B cell (primary cell): ENCODE results near the gene CNTNAP2. TPM values are rescaled to one million over a fixed set of nuclear protein-coding genes. Genes with fewer than 3 reads are reported as not detected.

ENCODE experiments used
- ATAC-seq: fragments of 200-7000 bp; cut with Tn5 transposase; one replicate; pipeline ENCODE4 v1.10.0; 2021; ENCODE audit warnings: low read depth, mild to moderate bottlenecking, moderate number of reproducible peaks, moderate library complexity
- CTCF ChIA-PET: fragments of 350-600 bp; sonication (Branson Sonifier 250); formaldehyde crosslinking; loops from one replicate; lab custom pipeline; 2021; ENCODE audit warnings: antibody characterized with exemption, inconsistent platforms; lab: Charles Lee
- POLR2A ChIA-PET: fragments of 350-600 bp; sonication (Branson Sonifier 250); formaldehyde crosslinking; loops from one replicate; lab custom pipeline; 2021; ENCODE audit warnings: antibody characterized with exemption; lab: Charles Lee
- DNase-seq: peaks from one replicate; pipeline ENCODE4 v3.0.0; 2013
- H2AFZ ChIP-seq: 2 replicates; pipeline ENCODE4 v1.6.1; 2012; ENCODE audit warnings: mild to moderate bottlenecking, low read depth, low read length; ENCODE audit not compliant: insufficient read depth, poor library complexity, severe bottlenecking
- H3K27ac ChIP-seq, 2 donors: 1 replicate in 1 of 2; 2 replicates in 1 of 2; pipeline ENCODE4 v1.5.1; 2012 to 2013; ENCODE audit warnings: low read length in 2 of 2, mild to moderate bottlenecking in 2 of 2, moderate library complexity in 1 of 2
- H3K27me3 ChIP-seq, 4 experiments: fragments of 200-600 bp in 1 of 4; sonication (generic) in 1 of 4; replicated peaks in 1 of 4; 1 replicate in 2 of 4; 2 replicates in 2 of 4; pipeline versions ENCODE4 v1.6.1 to v1.7.0; 2013 to 2016; ENCODE audit warnings: low read length in 3 of 4, mild to moderate bottlenecking in 2 of 4, mixed read lengths in 1 of 4, moderate library complexity in 1 of 4; ENCODE audit not compliant: insufficient read depth in 4 of 4, control insufficient read depth in 3 of 4; ENCODE audit errors: control extremely low read depth in 1 of 4
- H3K36me3 ChIP-seq, 2 experiments: replicated peaks in 1 of 2; 1 replicate in 1 of 2; 2 replicates in 1 of 2; pipeline versions ENCODE4 v1.6.1 to v1.7.1; 2013; ENCODE audit warnings: low read length in 1 of 2; ENCODE audit not compliant: insufficient read depth in 2 of 2, control insufficient read depth in 1 of 2; ENCODE audit errors: control extremely low read depth in 1 of 2, extremely low read depth in 1 of 2
- H3K4me1 ChIP-seq, 2 donors: fragments of 200-600 bp in 1 of 2; sonication (generic) in 1 of 2; 1 replicate in 1 of 2; 2 replicates in 1 of 2; pipeline versions ENCODE4 v1.5.1 to v1.6.1; 2013 to 2017; ENCODE audit warnings: low read length in 2 of 2; ENCODE audit not compliant: control insufficient read depth in 2 of 2, insufficient read depth in 2 of 2
- H3K4me2 ChIP-seq: replicated peaks from 2 replicates; pipeline ENCODE3; 2012; ENCODE audit warnings: mild to moderate bottlenecking, low read depth, low read length; ENCODE audit not compliant: poor library complexity, severe bottlenecking
- H3K4me3 ChIP-seq, 5 experiments: fragments of 200-600 bp in 1 of 5; sonication (generic) in 1 of 5; 1 replicate in 3 of 5; 2 replicates in 2 of 5; pipeline versions ENCODE4 v1.5.1 to v1.7.0; 2011 to 2016; ENCODE audit warnings: low read length in 4 of 5, mild to moderate bottlenecking in 4 of 5, low read depth in 2 of 5, control low read depth in 1 of 5, moderate library complexity in 1 of 5; ENCODE audit not compliant: insufficient read depth in 1 of 5; ENCODE audit errors: control extremely low read depth in 1 of 5, extremely low read depth in 1 of 5
- H3K79me2 ChIP-seq: fragments of 200-600 bp; sonication (generic); one replicate; pipeline ENCODE4 v1.6.0; 2016; ENCODE audit warnings: low read length; ENCODE audit not compliant: control insufficient read depth, insufficient read depth
- H3K9ac ChIP-seq: fragments of 200-600 bp; sonication (generic); 2 replicates; pipeline ENCODE4 v1.6.1; 2017; ENCODE audit warnings: mild to moderate bottlenecking, low read length, moderate library complexity
- H3K9me3 ChIP-seq, 3 donors: one replicate each; pipeline versions ENCODE4 v1.6.1 to v1.7.1; 2013; ENCODE audit warnings: low read length in 2 of 3; ENCODE audit not compliant: control insufficient read depth in 2 of 3, insufficient read depth in 1 of 3; ENCODE audit errors: control extremely low read depth in 1 of 3
- H4K20me1 ChIP-seq: 2 replicates; pipeline ENCODE4 v1.6.0; 2012; ENCODE audit warnings: mild to moderate bottlenecking, low read length; ENCODE audit not compliant: insufficient read depth, control insufficient read depth, poor library complexity, severe bottlenecking
- H3K27ac Mint-ChIP-seq: one replicate; pipeline ENCODE4 v1.8.0; 2021; ENCODE audit warnings: mixed read lengths
- H3K27me3 Mint-ChIP-seq: one replicate; pipeline ENCODE4 v1.8.0; 2021; ENCODE audit warnings: mixed read lengths
- H3K4me1 Mint-ChIP-seq: one replicate; pipeline ENCODE4 v1.8.0; 2021; ENCODE audit warnings: mixed read lengths
- H3K4me3 Mint-ChIP-seq: one replicate; pipeline ENCODE4 v1.8.0; 2021; ENCODE audit warnings: mixed read lengths
- H3K9me3 Mint-ChIP-seq: one replicate; pipeline ENCODE4 v1.8.0; 2022; ENCODE audit warnings: mixed read lengths; ENCODE audit not compliant: insufficient read depth
- CTCF ChIP-seq: fragments of 200-600 bp; IDR thresholded peaks from one replicate; pipeline ENCODE4 v1.8.0; 2022; ENCODE audit warnings: antibody characterized with exemption, mild to moderate bottlenecking
- EZH2 ChIP-seq: IDR thresholded peaks from 2 replicates; pipeline ENCODE4 v1.6.1; 2012; ENCODE audit warnings: borderline replicate concordance, low read depth, mild to moderate bottlenecking, moderate library complexity, low read length; ENCODE audit not compliant: insufficient read depth, poor library complexity, severe bottlenecking
- WGBS: methylation state at CpG from one replicate; pipeline ENCODE4 v1.1.5; 2013; ENCODE audit warnings: missing lambda C conversion rate; ENCODE audit not compliant: insufficient coverage; 5-methylcytosine and 5-hydroxymethylcytosine counted together
- intact Hi-C: fragments of 100-400 bp; cut with micrococcal nuclease; formaldehyde crosslinking; loops from one replicate; pipeline ENCODE4 v1.10.0; 2022
- polyA plus RNA-seq: library from polyadenylated mRNA; depleted of rRNA; stranded (reverse); fragments of >200 nt; gene quantifications from 2 replicates; pipeline ENCODE4 v1.2.3, GENCODE V29; 2012
- total RNA-seq, 2 donors: library from RNA; stranded (reverse); fragments of 120-200 nt in 1 of 2; gene quantifications; 1 replicate in 1 of 2; 2 replicates in 1 of 2; pipeline versions ENCODE4 v1.2.3 to v1.2.4, GENCODE V29; 2013 to 2022

The CNTNAP2 gene
- total and polyA plus RNA-seq, 2 donors (not counting 1 experiment from before 2014, with no cell fraction given) = 7.4 to 16.6 TPM

DNA sequence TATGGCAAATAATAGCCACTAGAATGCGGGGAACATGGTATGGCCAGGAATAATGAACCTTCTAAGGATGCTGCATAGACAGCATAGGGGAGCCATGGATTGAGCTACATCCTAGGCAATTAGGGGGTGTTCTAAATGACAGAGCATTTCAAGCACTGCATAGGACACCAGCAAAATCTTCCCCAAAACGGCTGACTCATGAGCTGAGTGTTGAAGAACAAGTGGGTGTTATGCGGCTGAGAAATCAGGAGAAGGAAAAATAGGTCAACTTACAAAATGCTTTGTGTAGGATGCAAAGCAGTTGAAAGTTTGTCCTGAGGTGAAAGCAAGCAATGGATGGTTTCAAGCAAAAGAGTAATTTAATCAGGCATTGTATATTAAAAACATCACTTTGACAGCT is 1450.4 kb downstream of the CNTNAP2 start:
- WGBS = 100% methylated on average over 2 of the region's 3 CpGs
- Histone ChIP-seq H3K79me2 (no peaks in the 10 kb centered on the region), H3K4me3 (no peak overlapping the region), H2AFZ (no peak overlapping the region), H3K4me1 (no peaks in the 10 kb centered on the region), H3K27me3 (no peaks in the 10 kb centered on the region), H3K4me2 (no peak overlapping the region), H3K27ac (no peak overlapping the region), H4K20me1 (no peaks in the 10 kb centered on the region), H3K9ac (no peak overlapping the region), H3K9me3 (no peaks in the 10 kb centered on the region), H3K36me3 (no peaks in the 10 kb centered on the region)
- intact Hi-C loops = no loop called here
- ATAC-seq (no peak), DNase-seq (no peak)
- Mint-ChIP-seq H3K27me3 (no peaks in the 10 kb centered on the region), H3K27ac (no peak overlapping the region), H3K4me3 (no peak overlapping the region), H3K9me3 (peaks cover 8% of the 10 kb centered on the region), H3K4me1 (no peaks in the 10 kb centered on the region)
- CTCF ChIA-PET = no interaction called here
- POLR2A ChIA-PET = no interaction called here
- TF ChIP-seq CTCF = no peak
- TF ChIP-seq EZH2 = no peak

- H3K9ac ChIP-seq = no peak overlapping the region
- Mint-ChIP-seq H3K4me1 (no peaks in the 10 kb centered on the region), H3K4me3 (no peak overlapping the region), H3K27ac (no peak overlapping the region), H3K9me3 (peaks cover 7% of the 10 kb centered on the region), H3K27me3 (no peaks in the 10 kb centered on the region)
- ChIA-PET CTCF (no interaction called here), POLR2A (no interaction called here)
- DNase-seq = no peak
- H3K79me2 ChIP-seq = no peaks in the 10 kb centered on the region
- H3K4me3 ChIP-seq = no peak overlapping the region
- no peaks in the 10 kb centered on the region for H3K4me1 ChIP-seq
- no peak overlapping the region for H3K4me2 ChIP-seq
- H2AFZ ChIP-seq = no peak overlapping the region
- no peak for TF ChIP-seq EZH2
- no peak for TF ChIP-seq CTCF
- no peak for ATAC-seq
- H4K20me1 ChIP-seq = no peaks in the 10 kb centered on the region
- no CpG with 5 or more reads among the region's 6 CpGs for WGBS
- H3K27ac ChIP-seq = no peak overlapping the region
- H3K9me3 ChIP-seq = no peaks in the 10 kb centered on the region
- intact Hi-C loops = no loop called here
- no peaks in the 10 kb centered on the region for H3K27me3 ChIP-seq
- no peaks in the 10 kb centered on the region for H3K36me3 ChIP-seq
Observed at GRCh38 chr7:147569116-147569913, 1452.7 kb downstream of the CNTNAP2 start.
